NCI-H187 (cell line): ENCODE results near the gene CRABP1.

Source experiments
- DNase-seq, 2 experiments: peaks; one replicate each; lab custom pipeline; 2025; lab: John Stamatoyannopoulos, UW

CRABP1 gene

DNA sequence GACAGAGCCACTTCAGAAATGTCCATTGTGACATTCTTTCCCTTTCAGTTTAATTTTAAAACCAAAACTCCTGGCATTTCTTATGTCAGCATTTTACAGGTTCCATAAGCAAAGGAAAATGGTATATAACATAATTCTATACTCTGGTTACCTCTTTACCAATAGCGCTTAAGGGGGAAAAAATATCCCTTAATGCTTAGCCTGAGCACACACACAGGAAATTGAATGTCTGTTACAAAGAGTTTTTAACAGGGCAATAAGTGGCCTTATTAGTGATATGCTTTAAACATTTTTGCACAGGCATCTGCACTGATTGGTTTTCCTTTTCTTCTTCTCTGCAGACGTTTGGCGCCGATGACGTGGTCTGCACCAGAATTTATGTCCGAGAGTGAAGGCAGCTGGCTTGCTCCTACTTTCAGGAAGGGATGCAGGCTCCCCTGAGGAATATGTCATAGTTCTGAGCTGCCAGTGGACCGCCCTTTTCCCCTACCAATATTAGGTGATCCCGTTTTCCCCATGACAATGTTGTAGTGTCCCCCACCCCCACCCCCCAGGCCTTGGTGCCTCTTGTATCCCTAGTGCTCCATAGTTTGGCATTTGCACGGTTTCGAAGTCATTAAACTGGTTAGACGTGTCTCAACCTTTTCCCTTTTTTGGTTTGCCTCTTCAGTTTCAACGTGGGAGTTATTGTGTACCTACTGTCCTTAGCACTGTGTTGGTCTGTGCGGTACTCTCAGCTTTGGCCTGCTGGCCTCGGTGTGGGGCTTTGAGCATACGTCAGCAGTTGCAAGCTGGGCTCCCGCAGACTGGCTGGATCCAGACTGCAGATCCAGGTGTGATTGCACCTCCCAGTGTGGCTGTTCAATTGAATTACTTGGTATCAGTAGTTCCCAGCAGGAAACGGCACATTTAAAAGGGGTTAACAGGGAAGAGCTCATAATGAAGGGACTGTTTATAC lies 7.7 kb downstream of the CRABP1 start:
- no peak for DNase-seq

DNA sequence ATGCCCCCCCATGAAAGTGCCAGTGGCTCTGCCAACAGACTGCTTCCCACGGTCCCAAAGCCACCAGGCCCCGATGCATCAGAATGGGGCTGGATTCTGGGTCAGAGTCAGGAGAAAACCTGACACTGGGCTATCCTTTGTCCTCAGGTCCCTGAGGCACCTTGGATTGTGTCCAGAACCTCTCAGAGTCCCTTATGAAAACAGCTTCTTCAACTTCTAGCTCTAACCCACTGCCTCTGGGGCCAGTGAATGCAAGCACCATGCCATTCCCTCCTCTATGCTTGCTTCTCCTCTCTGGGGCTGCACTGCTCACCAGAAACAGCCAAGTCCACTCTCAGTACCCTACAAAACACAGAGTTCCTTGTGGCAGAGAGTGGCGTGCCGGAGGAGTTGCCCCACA lies 9.9 kb downstream of the CRABP1 start:
- DNase-seq, result no peak

DNA sequence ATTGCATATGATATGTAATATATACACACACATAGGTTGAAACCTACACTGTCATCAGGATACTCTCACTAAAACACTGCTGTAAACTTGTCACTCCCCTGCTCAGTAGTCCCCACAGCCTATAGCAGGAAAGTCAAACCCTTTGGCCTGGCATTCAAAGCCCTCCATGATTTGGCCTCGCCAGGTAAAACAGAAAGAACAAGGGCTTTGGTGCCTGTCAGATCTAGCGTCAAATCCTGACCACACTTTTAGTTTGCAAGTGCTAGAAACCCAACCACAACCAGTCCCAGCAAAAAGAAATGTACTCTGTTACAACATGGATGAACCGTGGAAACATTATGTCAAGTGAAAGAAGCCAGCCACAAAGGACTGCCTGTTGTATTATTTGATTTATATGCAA lies 11.4 kb downstream of the CRABP1 start:
- DNase-seq, result no peak

DNA sequence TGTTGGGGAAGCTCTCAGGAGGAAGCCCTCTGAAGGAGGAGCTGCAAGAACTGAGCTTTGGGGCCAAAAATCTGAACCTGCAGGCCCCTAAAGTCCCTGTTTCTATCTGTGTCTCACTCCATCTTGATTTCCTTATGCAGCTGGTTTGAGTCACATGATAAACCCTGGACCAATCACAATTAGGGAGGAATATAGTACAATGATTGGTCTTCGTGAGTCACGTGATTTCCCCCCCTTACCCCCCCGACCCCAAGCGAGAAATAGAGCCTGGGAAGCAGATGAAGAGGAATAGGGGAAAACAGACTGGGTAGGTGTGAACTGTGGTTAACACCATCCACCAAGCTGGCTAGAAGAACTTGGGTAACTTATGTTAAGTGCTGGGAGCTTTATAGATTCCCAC lies 12.9 kb downstream of the CRABP1 start:
- DNase-seq, result no peak

DNA sequence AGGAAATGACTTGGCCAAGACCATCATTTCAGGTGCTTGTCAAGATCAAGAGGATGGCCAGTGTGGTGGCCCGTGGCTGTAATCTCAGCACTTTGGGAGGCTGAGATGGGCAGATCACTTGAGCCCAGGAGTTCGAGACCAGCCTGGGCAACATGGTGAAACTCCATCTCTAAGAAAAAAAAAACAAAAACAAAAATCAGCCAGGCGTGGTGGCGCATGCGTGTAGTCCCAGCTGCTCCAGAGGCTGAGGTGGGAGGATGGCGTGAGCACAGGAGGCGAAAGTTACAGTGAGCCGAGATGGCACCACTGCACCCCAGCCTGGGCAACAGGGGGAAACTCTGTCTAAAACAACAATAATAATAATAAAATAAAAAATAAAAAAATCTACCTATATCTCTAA lies 15.0 kb downstream of the CRABP1 start:
- DNase-seq, result no peak

DNA sequence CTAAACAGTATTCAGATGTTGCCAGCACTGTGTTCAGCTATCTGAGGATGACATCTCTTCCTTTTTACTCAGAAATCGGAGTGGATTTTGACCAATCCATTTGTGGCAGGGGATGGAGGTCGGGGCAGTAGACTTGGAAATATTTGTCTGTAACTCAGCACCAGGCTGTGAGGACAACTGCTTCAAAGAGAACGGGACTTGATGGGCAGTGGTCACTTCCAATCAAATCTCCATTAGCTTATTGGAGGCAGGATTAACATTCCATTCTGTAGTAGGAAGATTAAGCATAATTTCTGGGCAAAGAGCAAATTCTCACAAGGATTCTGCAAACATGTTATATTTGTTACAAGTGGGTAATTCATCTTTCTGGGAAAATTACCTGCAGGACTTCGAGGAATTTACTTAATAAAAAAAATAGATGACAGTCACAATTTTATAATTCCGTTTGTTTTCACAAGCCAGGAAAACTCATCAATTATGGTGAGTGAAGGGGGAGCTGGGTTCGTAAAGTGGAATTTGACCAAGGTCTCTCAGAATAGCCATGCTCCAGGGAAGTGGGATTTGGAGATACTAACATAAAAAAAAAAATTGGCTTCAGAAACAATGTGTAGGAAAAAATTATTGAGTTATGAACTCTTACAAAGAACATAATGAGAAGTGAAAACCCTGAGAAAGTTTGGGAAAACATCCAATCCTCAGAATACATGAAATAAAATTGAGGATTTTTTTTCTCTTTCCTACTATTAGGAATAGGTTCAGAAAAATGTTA lies 18.1 kb downstream of the CRABP1 start:
- no peak for DNase-seq

DNA sequence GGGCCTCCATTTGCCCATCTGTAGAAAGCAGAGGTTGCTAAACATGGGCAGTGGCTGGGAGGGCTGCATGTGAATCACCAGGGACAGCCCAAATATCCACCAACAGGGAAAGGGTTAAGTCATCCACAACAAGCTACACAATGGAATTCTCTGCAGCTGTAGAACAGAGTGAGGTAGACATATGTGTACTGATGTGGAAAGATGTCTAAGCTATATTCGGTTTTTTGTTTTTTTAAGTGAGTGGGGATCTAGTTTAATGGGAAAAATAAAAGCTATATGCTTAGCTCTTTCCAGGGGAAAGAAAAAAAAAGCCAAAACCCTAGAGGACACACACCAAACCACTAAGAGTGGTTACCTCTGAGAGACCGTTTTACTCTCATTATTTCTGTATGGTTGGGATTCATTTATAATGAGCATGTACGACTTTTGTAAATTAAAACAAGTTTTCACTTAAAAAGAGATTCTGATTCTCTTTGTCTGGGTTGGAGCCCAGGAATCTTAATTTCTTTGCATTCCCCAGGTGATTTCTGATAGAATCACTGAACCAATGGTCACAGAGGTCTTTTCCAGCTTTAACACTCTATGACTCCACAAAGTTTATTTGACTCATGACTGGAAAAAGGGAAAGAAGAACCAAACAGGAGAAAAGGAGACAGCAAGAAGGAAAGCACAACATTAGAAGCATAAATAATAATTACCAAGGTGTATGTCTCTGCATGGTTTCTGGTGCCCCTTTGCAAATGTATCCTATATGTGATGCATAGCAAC lies 19.1 kb downstream of the CRABP1 start:
- DNase-seq, result no peak

DNA sequence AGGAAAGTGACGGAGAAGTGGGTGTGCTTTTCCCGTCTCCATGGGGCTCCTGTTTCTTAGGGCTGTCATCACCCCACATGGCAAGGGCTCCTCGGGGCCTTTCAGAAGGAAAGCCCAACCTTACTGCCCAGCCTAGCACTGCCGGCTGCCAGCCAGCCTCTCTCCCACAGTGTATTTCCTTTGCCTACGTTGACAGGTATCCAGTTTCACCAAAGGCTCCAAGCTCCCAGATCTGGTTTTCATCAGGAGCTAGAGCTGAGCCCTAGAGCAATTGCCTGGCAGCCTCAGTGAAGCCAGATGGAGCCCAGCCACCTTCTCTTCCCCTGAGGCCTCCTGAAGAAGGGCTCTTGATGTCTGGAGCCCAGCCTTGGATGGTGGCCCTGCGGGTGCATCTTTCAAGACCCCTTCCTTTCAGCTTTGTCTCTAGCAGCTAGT lies 20.2 kb downstream of the CRABP1 start:
- DNase-seq, result no peak

DNA sequence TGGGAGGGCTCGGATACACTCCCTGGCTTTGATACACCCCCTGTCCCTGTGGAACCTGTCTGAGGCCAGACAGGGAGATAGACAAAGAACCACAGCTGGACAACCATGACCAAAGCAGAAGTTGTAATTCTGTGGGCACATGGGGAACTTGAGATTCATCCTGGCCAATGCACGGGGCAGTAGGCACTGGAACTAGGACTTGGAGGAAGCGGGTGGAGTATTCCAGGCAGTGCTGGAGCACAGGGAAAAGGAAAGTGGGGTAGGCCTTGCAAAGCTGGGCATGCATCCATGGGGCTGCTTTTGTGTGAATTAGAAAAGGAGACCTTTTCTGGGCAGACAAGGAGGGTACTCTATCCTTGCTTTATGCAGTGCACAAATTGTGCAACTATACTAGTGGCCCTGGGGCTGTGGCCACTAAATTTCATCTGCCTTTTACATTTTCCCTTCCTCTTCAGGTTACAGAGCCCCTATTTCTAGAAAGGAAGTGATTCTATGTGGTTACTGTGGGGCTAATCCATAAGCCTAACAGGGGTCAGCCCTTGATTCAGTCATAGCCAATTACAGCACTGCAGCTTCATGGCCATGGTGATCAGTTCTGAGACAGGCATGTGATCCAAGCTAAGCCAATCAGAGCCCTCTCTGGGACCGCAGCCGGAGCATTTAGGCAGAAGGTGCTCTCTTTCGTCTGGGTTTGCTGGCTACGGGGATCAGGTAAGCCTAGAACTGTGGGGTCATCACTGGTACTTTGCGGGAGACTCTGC lies 21.0 kb downstream of the CRABP1 start:
- no peak for DNase-seq

DNA sequence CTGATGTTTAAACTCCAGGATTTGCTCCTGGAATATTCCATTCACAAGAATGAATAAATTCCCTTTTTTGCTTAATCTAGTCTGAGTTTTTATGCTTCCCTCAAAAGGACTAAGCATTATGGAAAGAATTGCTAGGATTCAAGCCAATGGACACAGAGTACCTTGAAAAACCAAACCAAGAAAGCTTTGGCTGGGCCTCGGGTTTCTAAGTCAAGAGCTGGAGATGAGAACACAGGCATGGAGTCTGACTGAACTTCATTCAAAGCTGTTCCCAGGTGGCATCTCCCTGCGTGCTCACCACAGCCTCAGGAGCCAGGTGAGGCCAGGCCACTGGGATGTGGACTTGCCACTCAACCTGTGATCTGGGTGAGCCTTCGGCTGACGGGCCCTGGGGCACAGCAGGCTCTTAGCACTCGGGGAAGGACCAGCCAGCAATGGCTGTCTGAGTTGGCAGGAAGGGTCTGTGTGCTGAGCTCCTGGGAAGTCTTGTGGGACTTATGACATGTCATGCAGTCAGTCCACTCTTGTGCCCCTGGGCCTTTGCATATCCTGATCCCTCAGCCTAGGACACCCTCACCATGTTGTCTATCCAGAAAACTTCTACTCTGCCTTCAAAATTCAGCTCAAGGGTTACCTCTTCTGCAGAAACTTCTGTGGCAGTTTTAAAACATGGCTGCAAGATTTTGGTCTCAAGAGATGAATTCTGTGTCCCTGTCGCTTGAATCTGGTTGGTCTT lies 21.8 kb downstream of the CRABP1 start:
- no peak for DNase-seq

DNA sequence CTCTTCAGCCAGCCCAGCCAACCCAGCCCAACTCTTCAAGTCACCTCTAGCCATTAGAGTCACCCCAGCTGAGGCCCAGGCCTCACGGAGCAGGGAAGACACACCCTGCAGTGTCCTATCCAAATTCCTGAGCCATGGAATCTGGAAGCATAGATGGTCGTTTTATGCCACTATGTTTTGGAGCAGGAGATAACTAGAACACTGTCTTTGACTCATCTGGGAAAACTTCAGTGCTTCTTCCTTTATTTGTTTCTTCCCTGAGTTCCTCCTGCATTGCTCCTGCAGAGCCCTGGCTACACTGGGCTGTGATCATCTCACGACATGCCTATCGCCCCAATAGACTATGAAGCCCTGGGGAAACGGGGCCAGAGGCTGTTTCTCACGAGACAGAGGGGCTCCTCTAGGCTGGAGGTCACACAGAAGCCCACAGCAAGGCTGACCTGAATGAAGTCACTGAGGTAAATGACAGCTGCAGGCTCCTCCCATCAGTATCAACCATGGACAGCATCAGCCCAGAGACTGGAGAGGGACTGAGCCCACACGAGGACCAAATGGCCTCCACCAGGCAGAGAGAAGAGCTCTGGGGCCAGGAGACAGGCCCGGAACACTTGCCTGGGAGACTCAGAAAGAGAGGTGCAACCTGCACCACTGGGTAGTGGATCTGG lies 22.7 kb downstream of the CRABP1 start:
- DNase-seq, result no peak

DNA sequence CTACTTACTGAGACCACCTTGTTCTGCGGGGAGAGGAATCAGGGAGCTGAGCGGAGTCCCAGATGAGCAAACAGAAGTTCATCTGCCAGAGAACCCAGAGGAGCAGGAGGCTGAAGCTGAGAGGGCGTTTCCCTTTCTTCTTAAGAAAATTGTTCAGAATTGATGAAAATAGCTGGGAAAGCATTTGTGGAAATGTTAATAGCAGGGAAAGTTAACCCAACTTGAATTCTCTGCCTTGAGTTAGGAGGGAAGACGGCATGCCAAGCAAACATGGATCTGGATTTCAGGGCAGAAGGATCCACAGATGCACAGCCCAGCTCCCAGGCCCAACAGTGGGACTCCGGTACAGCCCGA lies 23.2 kb downstream of the CRABP1 start:
- DNase-seq, result no peak

DNA sequence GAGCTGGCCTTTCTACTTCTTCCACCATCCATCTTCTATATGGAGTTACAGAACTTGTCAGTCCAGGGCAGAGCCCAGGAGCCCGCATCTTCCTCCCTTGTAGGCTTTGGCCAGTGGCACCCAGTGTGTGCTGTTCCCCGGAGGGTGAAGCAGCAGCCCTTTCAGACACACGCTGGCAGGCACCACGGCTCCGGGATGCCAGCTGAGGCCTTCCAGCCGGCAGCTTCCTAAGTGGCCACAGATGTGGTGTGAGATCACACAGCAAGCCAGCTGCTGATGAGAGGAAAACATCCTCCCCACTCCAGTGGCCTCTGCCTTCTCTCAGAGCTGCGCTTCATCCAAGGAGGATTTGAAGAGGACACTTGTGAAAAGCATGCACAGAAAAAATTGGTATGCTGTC lies 24.1 kb downstream of the CRABP1 start:
- DNase-seq, result no peak

DNA sequence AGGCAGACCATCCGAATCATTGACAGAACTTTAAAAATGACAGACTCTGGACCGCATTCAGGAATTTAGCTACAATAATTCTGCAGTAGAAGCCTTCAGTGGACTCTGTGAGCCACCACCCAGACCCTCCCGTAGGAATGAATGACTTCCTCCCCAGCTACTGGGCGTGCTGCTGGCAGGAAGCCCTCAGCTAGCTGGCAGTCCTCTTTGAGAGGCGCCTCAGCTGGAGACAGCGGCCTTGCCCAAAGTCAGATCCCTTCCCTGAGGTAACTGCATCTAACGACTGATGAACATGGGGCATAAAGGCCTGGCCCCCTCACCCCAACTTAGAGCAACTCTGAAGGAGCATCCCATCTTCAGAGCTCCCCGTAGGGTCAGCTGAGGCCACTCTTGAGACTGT lies 25.8 kb downstream of the CRABP1 start:
- DNase-seq, result no peak

DNA sequence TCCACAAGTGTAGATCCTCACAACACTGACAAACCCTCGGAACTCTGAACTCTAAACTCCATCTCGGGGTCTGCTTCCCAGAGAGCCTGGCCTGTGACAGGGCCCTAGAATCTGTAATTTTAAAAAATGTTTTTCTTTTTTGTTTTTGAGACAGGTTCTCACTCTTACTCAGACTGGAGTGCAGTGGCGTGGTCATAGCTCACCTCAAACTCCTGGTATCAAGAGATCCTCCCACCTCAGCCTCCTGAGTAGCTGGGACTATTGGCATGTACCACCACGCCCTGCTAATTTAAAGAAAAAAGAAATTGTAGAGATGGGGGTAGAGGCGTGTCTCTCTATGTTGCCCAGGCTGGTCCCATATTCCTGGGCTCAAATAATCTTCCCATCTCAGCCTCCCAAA lies 26.2 kb downstream of the CRABP1 start:
- no peak for DNase-seq

DNA sequence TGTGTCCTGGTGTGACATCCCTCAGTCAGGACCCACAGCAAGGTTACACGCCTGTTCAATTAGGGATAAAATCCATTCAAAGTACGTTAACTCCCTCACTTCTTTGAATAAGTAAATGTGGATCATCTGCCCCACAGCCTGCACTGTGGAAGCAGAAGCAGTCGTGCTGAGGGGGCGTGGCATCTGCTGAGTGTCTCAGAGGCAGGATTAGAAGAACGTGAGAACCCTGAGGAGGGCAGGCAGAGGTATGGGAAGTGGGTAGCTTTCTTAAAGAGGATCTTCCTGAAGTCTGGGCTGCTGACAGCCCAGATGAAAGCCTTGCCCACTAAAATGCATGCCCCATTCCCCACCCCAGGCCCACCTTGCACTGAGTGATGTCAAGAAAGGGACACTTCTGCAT lies 28.5 kb downstream of the CRABP1 start:
- DNase-seq, result no peak

DNA sequence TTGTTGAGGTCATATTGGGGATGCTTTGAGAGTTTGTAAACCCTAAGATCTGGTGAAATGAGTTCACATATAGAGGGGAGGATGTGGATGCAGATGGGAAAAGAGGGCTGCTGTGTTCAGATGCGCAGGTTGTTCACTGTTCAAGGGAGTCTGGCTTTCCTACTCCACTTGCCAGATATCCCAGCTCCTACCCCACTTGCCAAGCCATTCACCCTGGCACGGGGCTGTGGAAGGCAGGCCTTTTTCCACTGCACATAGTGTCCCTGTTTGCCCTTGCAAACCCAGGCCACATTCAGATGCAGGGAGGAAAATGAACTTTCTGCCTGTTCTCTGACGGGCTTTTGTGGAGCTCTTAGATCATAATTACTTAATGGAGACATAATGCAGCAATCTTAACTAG lies 29.0 kb downstream of the CRABP1 start:
- no peak for DNase-seq

DNA sequence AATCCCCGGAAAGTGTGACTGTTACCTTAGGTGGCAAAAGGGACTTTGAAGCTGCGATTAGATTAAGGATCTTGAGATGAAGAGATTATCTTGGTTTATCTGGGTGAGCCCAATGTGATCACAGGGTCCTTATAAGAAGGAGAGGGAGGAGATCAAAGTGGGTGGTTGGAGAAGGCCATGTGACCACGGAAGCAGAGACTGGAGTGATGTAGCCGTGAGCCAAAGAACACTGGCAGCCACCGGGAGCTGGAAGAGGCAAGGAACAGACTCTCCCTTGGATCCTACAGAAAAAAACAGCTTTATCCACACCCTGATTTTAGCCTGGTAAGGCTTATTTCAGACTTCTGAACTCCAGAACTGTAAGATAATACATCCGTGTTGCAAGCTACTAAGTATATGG lies 29.9 kb downstream of the CRABP1 start:
- no peak for DNase-seq

DNA sequence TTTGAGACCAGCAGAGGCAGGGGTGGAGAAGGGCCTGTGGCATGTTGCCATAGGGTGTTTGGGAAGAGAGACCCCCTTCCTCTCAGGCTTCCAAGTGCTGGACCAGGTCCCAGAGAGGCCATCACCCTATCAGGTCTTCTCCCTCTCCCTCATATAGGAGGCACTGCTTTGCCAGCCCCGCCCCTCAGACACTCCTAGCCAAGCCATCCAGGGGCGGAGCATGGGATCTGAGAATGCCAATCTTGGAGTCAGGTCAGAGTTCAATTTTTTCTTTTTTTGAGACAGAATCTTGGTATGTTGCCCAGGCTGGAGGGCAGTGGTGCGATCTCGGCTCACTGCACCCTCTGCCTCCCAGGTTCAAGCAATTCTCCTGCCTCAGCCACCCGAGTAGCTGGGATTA lies 32.7 kb downstream of the CRABP1 start:
- DNase-seq, result no peak
